Rectal smooth muscle tissue (tissue), 1 donor: ENCODE results near the gene TMEM229B.

Source experiments
- H3K27ac ChIP-seq: one replicate; pipeline ENCODE4 v1.7.0; 2013; ENCODE audit warnings: low read depth, low read length, inconsistent platforms
- H3K27me3 ChIP-seq: one replicate; pipeline ENCODE4 v1.7.0; 2013; ENCODE audit warnings: low read length; ENCODE audit not compliant: control insufficient read depth, insufficient read depth
- H3K36me3 ChIP-seq: one replicate; pipeline ENCODE4 v1.7.0; 2013; ENCODE audit warnings: low read length; ENCODE audit not compliant: control insufficient read depth, insufficient read depth
- H3K4me1 ChIP-seq: one replicate; pipeline ENCODE4 v1.7.0; 2013; ENCODE audit warnings: low read length; ENCODE audit not compliant: control insufficient read depth, insufficient read depth
- H3K4me3 ChIP-seq: one replicate; pipeline ENCODE4 v1.7.0; 2013; ENCODE audit warnings: low read length
- H3K9ac ChIP-seq: one replicate; pipeline ENCODE4 v1.7.0; 2013; ENCODE audit warnings: low read length

Gene TMEM229B

DNA sequence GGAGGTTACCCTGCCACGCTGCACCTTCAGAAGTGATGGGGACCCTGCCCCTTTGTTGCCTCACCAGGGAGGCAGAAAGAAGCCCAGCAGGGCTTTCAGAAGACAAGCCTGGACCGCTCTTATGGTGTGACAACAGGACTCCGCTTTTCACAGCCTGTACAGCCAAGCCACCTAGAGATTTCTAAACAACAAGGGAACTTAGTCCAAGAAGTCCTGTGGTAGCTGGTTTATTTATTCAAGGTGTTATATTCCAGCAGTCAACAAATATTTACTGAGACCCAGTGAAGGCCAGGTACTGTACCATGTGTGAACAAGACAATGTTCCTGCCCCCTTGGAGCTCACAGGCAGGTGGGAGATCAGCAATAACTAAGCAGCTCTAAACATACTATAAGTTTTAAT, 4.0 kb upstream of the TMEM229B start:
- H3K27ac ChIP-seq, result no peak overlapping the region
- H3K36me3 ChIP-seq, result no peaks in the 10 kb centered on the region
- H3K27me3 ChIP-seq, result no peaks in the 10 kb centered on the region
- H3K4me1 ChIP-seq, result no peaks in the 10 kb centered on the region
- no peak overlapping the region for H3K9ac ChIP-seq
- H3K4me3 ChIP-seq, result no peak overlapping the region

DNA sequence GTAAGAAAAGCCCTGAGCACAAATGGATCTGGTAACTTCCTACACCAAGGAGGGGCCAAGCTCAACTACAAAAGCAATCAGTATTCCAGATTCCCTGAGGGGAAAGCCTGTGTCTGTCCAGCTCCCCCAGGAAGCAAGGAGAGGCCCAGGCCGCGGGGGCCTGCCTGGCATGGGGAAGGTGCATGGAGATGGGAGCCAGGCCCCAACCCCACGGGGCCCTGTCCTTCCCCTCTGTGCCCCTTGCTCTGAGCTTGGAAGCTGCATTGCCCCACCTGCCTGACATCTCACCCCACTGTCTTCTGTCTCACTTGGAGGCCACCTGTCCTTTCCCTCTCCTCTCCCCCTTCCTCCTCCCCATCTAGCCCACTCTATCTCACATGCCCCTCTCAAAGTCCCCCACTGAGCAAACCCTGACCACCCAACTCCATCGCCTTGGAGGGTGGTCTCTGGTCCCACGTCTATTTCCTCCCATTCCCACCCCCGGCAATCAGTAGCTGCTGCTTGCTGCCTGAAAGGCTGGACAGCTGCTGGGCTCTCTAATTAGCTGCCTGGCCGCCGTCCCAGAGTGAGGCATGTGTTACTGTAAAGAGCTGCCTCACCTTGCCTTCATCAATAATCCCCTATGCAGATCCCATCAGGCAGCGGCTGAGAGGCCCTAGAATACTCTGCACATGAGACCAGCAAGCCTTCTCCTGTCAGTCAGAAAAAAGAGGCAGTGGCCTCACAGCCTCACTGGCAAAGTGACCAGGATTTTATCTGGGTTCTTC, 3.4 kb upstream of the TMEM229B start:
- no peaks in the 10 kb centered on the region for H3K27me3 ChIP-seq
- H3K4me3 ChIP-seq, result no peak overlapping the region
- H3K4me1 ChIP-seq, result no peaks in the 10 kb centered on the region
- no peak overlapping the region for H3K9ac ChIP-seq
- no peak overlapping the region for H3K27ac ChIP-seq
- no peaks in the 10 kb centered on the region for H3K36me3 ChIP-seq

DNA sequence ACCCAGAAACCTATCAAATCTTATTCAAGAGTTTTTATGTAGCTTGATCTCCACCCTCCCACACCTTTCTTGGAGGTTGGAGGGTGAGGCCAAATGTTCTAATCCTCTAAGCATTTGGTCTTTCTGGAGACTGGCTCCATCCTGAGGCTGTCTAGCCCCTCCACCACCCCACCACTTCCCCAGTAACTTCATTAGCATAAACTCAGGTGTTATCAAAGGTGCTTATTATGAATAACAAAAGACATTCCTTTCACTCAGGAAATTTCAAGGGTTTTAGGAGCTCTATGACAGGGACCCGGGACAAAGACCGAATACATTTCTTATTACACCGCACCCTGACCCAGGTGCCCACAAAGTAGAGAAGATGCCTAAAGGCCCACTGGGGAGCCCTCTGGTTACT, 2.8 kb upstream of the TMEM229B start:
- no peak overlapping the region for H3K4me3 ChIP-seq
- H3K27me3 ChIP-seq, result no peaks in the 10 kb centered on the region
- no peak overlapping the region for H3K9ac ChIP-seq
- H3K27ac ChIP-seq, result no peak overlapping the region
- no peaks in the 10 kb centered on the region for H3K4me1 ChIP-seq
- H3K36me3 ChIP-seq, result no peaks in the 10 kb centered on the region

DNA sequence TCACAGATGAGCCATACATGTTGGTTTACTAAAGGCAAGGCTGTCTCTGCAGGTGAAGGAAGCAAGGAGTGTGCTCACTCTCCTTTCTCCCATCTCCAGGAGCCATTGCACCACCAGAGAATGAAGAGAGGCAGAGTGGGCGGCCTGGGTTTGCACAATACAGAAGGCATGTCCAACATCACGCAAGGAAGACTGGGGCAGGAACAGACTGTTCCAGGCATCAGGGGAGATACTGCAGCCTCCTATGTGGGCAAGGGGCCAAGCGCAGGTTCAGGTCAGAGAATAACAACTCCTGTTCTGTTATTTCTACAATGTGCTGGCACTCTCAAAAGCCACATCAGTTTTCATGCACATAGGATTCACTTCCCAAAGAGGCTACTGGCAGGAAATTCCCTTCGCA, 1.7 kb upstream of the TMEM229B start:
- Histone ChIP-seq H3K36me3 (no peaks in the 10 kb centered on the region), H3K9ac (no peak overlapping the region), H3K27ac (no peak overlapping the region), H3K27me3 (no peaks in the 10 kb centered on the region), H3K4me3 (no peak overlapping the region), H3K4me1 (no peaks in the 10 kb centered on the region)

DNA sequence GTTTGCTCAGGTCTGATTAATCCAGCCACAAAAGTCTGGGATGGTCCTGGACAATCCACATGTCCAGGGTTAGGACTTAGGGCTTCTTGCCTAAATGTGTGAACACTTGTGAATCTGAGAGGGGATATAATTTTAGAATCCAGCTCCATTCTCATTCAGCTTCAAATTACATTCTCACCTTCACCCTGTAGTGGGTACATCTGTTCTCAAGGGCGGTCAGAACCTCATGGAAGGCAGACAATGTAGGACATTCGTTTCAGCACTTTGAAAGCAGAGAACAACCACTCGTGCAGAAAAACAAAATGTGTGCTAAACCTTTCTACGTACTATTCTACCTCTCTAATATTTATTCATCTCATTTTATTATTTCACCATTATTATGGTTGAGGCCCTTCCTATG, 1.2 kb downstream of the TMEM229B start:
- no peak overlapping the region for H3K27ac ChIP-seq

DNA sequence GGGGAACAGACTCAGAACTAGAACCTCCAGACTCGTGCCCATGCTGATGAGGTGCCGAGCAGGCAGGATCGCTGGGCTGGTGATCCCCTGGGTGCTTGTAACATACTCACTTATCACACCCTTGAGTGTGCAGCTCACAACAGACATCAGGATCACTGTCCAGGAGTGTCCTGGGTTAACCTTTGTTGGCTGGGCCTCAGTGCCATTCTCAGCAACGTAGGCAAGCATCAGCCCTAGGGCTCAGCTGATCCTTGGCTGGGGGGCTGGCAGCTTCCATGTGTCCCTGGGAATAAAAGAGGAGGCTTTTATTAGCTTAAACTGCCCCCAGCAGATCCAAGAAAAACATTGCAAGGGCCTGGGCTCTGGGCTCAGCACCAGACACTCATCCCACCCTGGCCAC, 1.6 kb downstream of the TMEM229B start:
- H3K4me1 ChIP-seq, result no peaks in the 10 kb centered on the region
- H3K9ac ChIP-seq, result no peak overlapping the region

More for the DNA sequence above, 1.2 kb downstream of the TMEM229B start:
- no peaks in the 10 kb centered on the region for H3K36me3 ChIP-seq
- H3K4me3 ChIP-seq, result no peak overlapping the region
- no peaks in the 10 kb centered on the region for H3K4me1 ChIP-seq
- H3K27me3 ChIP-seq, result no peaks in the 10 kb centered on the region
- H3K9ac ChIP-seq, result no peak overlapping the region

DNA sequence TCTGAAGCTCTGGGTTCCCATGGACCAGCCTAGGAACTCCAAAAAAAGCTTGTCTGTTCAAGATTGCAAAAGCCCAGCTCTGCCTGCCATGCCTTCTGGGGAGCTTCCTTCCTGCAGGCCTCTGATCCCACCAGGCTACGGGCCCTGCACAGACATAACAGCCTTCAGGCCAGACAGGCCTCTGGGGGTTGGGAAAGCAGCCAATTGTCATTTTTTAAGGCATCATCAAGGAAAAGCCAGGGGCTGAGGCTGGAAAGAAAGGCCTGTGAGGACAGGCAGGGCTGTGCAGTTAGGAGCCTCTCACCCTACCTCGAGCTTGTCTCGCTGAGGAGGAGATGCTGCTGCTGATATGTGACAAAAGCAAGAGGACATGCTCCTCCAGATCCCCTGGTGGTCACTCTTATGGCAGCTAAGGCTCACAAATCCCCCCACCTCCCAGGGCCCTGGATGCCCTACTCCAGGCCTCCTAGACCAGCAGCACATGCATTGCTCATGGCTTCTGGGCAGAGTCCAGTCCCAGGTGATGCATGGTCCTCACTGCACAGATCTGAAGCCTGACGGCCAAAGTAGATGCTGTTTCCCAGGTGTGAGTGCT, 2.9 kb downstream of the TMEM229B start:
- H3K4me1 ChIP-seq, result no peaks in the 10 kb centered on the region
- H3K27me3 ChIP-seq, result no peaks in the 10 kb centered on the region
- H3K27ac ChIP-seq, result no peak overlapping the region

More for the DNA sequence above, 1.6 kb downstream of the TMEM229B start:
- Histone ChIP-seq H3K4me3 (no peak overlapping the region), H3K27ac (no peak overlapping the region), H3K36me3 (no peaks in the 10 kb centered on the region), H3K27me3 (no peaks in the 10 kb centered on the region)

DNA sequence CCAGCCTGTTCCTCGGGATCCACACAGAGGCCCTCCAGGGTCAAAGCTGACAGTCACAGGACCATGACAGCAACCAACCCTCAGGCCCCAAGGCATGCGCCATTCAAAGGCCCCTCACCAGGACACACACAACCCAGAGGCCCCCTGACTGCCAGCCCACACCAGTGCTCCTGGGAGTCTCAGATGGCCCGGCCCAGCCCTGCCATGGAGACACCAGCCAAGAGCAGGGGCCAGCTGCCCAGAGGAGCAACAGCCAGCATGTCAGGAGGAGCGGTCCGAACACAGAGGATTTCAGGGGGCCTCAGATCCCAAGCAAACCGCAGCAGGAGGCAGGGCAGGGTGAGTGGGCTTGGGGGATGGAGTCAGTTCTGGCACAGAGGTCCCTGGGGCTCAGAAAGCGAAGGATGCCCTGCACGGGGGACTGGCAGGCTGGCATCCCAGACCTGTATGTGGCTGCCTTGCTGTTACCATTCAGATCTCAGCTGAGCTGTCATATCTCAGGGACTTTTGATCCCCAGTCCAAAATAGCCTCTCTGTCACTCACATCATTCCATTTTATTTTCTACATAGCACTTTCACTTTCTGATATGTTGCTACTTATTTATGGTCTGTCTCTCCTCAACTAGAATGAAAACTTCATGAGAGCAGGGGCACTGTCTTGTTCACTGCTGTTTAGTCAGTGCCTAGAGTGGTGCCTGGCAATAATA, 4.8 kb downstream of the TMEM229B start:
- no peak overlapping the region for H3K9ac ChIP-seq
- no peaks in the 10 kb centered on the region for H3K27me3 ChIP-seq
- no peak overlapping the region for H3K27ac ChIP-seq
- H3K4me3 ChIP-seq, result no peak overlapping the region
- no peaks in the 10 kb centered on the region for H3K36me3 ChIP-seq
- H3K4me1 ChIP-seq, result no peaks in the 10 kb centered on the region

More for the DNA sequence above, 2.9 kb downstream of the TMEM229B start:
- Histone ChIP-seq H3K36me3 (no peaks in the 10 kb centered on the region), H3K9ac (no peak overlapping the region), H3K4me3 (no peak overlapping the region)

DNA sequence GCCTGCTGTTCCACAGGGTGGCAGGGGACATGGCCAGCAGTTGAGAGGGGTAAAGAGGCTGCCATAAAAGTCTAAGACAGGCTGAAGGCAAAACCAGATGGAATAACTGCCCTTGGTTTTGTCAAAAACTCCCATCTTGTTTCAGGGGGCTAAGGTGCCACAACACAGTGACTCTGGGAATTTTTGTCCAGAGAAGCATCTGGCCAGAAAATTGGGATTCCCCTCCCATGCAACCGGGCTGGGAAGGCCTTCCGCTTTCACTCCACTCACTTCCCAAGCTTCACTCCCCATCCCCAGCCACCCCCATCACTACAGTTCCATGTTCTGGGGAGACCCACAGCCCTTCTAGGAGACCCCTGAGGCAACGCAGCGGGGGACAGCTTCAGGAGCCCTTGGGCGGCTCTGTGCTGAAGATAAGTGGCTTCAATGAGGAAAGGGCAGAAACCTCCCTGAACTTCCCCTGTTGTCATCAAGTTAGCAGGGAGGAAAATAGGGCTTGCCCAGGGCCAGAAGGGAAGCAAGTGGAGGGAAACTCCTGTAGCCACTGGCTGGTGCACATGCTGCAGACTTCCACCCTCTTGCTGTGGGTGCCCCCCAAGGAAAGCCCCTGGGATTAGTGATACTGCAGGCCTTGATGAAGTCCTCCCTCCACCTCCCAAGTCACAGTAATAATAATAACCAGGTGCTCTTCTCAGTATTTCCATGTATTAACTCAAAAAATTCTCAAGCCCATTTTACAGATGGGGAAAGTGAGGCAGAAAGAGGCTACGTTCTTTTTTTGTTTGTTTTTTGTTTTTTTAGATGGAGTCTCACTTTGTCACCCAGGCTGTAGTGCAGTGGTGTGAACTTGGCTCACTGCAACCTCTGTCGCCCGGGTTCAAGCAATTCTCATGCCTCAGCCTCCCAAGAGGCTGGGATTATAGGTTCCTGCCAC, 6.0 kb downstream of the TMEM229B start:
- no peak overlapping the region for H3K9ac ChIP-seq
- no peaks in the 10 kb centered on the region for H3K27me3 ChIP-seq
- no peaks in the 10 kb centered on the region for H3K4me1 ChIP-seq
- no peak overlapping the region for H3K27ac ChIP-seq
- no peak overlapping the region for H3K4me3 ChIP-seq
- no peaks in the 10 kb centered on the region for H3K36me3 ChIP-seq

DNA sequence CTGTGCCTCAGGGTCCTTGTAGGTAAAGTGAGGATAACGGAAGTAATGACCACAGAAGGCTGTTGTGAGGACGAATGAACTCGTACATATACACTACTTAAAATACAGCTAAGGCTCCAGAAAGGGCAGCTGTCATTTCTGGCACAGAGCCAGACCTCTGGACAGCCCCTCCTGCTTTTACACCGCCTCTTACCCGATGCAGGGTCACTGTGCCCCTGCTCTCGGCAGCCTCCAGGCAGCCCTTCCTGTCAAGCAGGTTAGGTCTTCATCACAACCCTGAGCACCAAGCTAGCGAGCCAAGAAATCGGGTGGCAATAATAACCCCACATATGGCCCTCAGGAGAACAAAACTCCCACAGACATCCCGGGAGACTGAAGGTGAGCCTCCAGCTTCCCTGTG, 8.5 kb downstream of the TMEM229B start:
- Histone ChIP-seq H3K36me3 (no peaks in the 10 kb centered on the region), H3K9ac (no peak overlapping the region), H3K4me3 (no peak overlapping the region), H3K27ac (no peak overlapping the region), H3K4me1 (no peaks in the 10 kb centered on the region), H3K27me3 (no peaks in the 10 kb centered on the region)

DNA sequence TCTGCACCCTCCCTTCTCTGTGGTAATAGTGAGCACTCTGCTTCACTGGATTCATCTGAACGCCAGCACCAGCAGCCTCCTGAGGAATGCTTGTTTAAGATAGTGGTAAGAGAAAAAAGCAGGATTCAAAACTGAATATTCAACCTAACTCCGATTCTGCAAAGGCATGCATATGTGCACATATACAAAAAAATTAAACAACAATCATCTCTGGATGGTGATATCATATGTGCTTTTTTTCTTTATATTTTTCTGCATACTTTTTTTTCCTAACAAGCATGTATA, 9.8 kb downstream of the TMEM229B start:
- no peaks in the 10 kb centered on the region for H3K27me3 ChIP-seq
- H3K4me1 ChIP-seq, result no peaks in the 10 kb centered on the region
- no peak overlapping the region for H3K9ac ChIP-seq
- H3K36me3 ChIP-seq, result no peaks in the 10 kb centered on the region
- H3K4me3 ChIP-seq, result no peak overlapping the region
- no peak overlapping the region for H3K27ac ChIP-seq
